OCI-LY7 (cell line): ENCODE measurements around the gene RETREG2. TPM values are rescaled to one million over a fixed set of nuclear protein-coding genes. Genes with fewer than 3 reads are reported as not detected.

Experiments
- BruUV-seq: library from RNA; stranded (reverse); fragments of 400-500 nt; replicated peaks from 2 replicates; lab custom pipeline; 2021; lab: Mats Ljungman, UMichigan
- CTCF ChIA-PET: fragments of 300-600 bp; sonication (Branson Sonifier 250); formaldehyde crosslinking; loops from one replicate; lab custom pipeline; 2022; ENCODE audit warnings: antibody characterized with exemption; ENCODE audit not compliant: unreplicated experiment; lab: Charles Lee
- POLR2A ChIA-PET: fragments of 300-600 bp; sonication (Branson Sonifier 250); formaldehyde crosslinking; loops from one replicate; lab custom pipeline; 2022; ENCODE audit warnings: antibody characterized with exemption; lab: Charles Lee
- DNase-seq: peaks from one replicate; pipeline ENCODE4 v3.0.0-alpha.2; 2015; ENCODE audit warnings: low spot score
- H2AFZ ChIP-seq: fragments of 200-600 bp; sonication (generic), shearing (Covaris generic); 2 replicates; pipeline ENCODE4 v1.6.1; 2014; ENCODE audit warnings: mild to moderate bottlenecking, antibody characterized with exemption, low read length, moderate library complexity
- H3K27ac ChIP-seq: fragments of 200-600 bp; sonication (generic); 2 replicates; pipeline ENCODE4 v1.5.1; 2014; ENCODE audit warnings: mixed run types, low read depth, mild to moderate bottlenecking, moderate library complexity, low read length, inconsistent platforms; ENCODE audit not compliant: poor library complexity, severe bottlenecking
- H3K36me3 ChIP-seq: fragments of 200-600 bp; sonication (generic); 2 replicates; pipeline ENCODE4 v1.6.1; 2014; ENCODE audit warnings: mild to moderate bottlenecking, antibody characterized with exemption, low read length, moderate library complexity, mixed read lengths; ENCODE audit not compliant: insufficient read depth
- H3K4me1 ChIP-seq: fragments of 200-600 bp; sonication (generic); 2 replicates; pipeline ENCODE4 v1.5.1; 2014; ENCODE audit warnings: mild to moderate bottlenecking, low read length; ENCODE audit not compliant: insufficient read depth, poor library complexity, severe bottlenecking
- H3K4me2 ChIP-seq: fragments of 200-600 bp; sonication (generic); 2 replicates; pipeline ENCODE4 v1.6.1; 2014; ENCODE audit warnings: mild to moderate bottlenecking, low read length
- H3K4me3 ChIP-seq: fragments of 200-600 bp; sonication (generic); 2 replicates; pipeline ENCODE4 v1.5.1; 2014; ENCODE audit warnings: mild to moderate bottlenecking, low read depth, low read length; ENCODE audit not compliant: poor library complexity, severe bottlenecking
- H3K79me2 ChIP-seq: fragments of 200-600 bp; sonication (generic); 2 replicates; pipeline ENCODE4 v1.6.1; 2016; ENCODE audit warnings: low read depth, mild to moderate bottlenecking, low read length, moderate library complexity, mixed read lengths; ENCODE audit not compliant: insufficient read depth
- H3K9me2 ChIP-seq: fragments of 200-600 bp; sonication (generic); 2 replicates; pipeline ENCODE4 v1.6.1; 2016; ENCODE audit warnings: mild to moderate bottlenecking, low read length, mixed read lengths; ENCODE audit not compliant: insufficient read depth
- H3K9me3 ChIP-seq: fragments of 200-600 bp; sonication (generic); 2 replicates; pipeline ENCODE4 v1.6.1; 2014; ENCODE audit warnings: mild to moderate bottlenecking, mixed run types, low read length, mixed read lengths
- H4K20me1 ChIP-seq: fragments of 200-600 bp; sonication (generic); 2 replicates; pipeline ENCODE4 v1.6.1; 2014; ENCODE audit warnings: mild to moderate bottlenecking, antibody characterized with exemption, low read length, moderate library complexity, mixed read lengths; ENCODE audit not compliant: insufficient read depth
- EZH2phosphoT487 ChIP-seq: fragments of 200-600 bp; sonication (generic); IDR thresholded peaks from 2 replicates; pipeline ENCODE4 v1.6.1; 2018; ENCODE audit warnings: low read depth, borderline replicate concordance, mild to moderate bottlenecking, mixed run types, antibody characterized with exemption, low read length, moderate library complexity, mixed read lengths
- intact Hi-C: fragments of 100-400 bp; cut with micrococcal nuclease; formaldehyde crosslinking; loops from one replicate; pipeline ENCODE4 v1.10.0; 2022; ENCODE audit not compliant: unreplicated experiment
- total RNA-seq, 2 experiments: library from RNA; depleted of rRNA in 1 of 2; stranded (reverse); fragments of >200 nt in 1 of 2; shearing (Covaris generic) in 1 of 2; gene quantifications; 2 replicates each; pipeline ENCODE4 v1.2.3, GENCODE V29; 2014 to 2022
- TF ChIP-seq, protein P1 (sequence below): fragments of 200-600 bp; sonication (generic); conservative IDR thresholded peaks from 2 replicates; pipeline ENCODE4 v1.5.1; 2014; ENCODE audit warnings: mild to moderate bottlenecking, antibody characterized with exemption, low read length, moderate library complexity, mixed read lengths

RETREG2 gene
- total RNA-seq, 2 experiments from 2014 or later, result 59.1 to 74.6 TPM

DNA sequence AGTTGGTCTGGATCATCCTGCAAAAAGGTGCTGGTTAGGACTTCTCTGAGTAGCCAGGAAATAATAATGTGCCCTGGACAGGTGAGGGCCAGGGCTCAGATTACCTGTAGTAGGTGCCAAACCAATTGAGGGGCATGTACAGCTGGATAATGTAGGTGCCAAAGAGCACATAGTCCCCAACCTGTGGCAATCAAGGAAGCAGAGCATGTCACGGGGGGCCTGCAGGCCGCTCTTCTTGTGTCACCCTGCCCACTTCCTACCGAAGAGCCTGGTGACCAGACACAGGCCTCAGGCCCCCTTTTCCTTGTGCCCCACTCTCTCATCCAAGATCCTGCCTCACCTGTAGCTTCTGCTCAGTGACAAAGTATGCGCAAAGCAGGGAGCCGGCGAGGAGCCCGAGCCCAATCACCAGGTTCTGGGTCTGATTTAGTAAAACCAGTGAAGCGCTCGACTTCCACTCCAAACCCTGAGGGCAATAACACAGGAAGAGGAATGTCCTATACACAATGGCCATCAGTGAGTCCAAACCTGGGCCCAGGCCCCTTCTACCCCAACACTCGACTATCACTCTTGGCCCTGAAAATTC, 35.5 kb downstream of the RETREG2 start:
- no peaks in the 10 kb centered on the region for H4K20me1 ChIP-seq
- H3K79me2 ChIP-seq, result no peaks in the 10 kb centered on the region
- H2AFZ ChIP-seq, result no peak overlapping the region
- CTCF ChIA-PET, result no interaction called here
- no peak overlapping the region for H3K4me3 ChIP-seq
- H3K9me3 ChIP-seq, result no peaks in the 10 kb centered on the region
- H3K4me2 ChIP-seq, result no peak overlapping the region
- no TSS peak for BruUV-seq
- H3K36me3 ChIP-seq, result peaks cover 39% of the 10 kb centered on the region
- DNase-seq, result no peak
- TF ChIP-seq, protein P1, sequence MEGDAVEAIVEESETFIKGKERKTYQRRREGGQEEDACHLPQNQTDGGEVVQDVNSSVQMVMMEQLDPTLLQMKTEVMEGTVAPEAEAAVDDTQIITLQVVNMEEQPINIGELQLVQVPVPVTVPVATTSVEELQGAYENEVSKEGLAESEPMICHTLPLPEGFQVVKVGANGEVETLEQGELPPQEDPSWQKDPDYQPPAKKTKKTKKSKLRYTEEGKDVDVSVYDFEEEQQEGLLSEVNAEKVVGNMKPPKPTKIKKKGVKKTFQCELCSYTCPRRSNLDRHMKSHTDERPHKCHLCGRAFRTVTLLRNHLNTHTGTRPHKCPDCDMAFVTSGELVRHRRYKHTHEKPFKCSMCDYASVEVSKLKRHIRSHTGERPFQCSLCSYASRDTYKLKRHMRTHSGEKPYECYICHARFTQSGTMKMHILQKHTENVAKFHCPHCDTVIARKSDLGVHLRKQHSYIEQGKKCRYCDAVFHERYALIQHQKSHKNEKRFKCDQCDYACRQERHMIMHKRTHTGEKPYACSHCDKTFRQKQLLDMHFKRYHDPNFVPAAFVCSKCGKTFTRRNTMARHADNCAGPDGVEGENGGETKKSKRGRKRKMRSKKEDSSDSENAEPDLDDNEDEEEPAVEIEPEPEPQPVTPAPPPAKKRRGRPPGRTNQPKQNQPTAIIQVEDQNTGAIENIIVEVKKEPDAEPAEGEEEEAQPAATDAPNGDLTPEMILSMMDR, result no peak
- TF ChIP-seq EZH2phosphoT487, result no peak
- no peak overlapping the region for H3K27ac ChIP-seq
- H3K4me1 ChIP-seq, result peaks cover 10% of the 10 kb centered on the region
- H3K9me2 ChIP-seq, result no peaks in the 10 kb centered on the region
- intact Hi-C loops, result no loop called here
- POLR2A ChIA-PET, result interaction anchor here (0.5 kb wide), 2 partner anchors 39 to 50 kb away, joined by 3 read pairs; partner anchors contain the start of gene TUBA4B

DNA sequence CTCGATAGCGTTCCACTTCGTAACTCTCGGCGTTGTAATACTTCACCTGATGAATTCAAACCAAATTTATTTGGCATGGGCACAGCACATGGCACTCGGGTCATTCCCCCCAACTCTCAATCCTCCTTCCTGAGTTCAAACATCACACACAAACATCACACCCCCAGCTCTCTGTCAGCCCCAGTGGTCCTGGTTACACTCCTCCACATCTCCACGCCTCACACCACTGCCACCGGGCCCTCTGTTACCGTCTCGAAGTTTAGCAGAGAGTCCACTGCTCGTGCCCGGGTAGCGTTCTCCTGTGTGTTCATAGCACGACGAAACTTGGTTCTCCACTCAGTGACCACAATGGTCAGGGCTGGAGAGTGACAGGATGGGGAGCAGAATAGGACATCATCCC, 36.1 kb downstream of the RETREG2 start:
- H3K4me3 ChIP-seq, result no peak overlapping the region
- CTCF ChIA-PET, result no interaction called here
- intact Hi-C loops, result no loop called here
- no peaks in the 10 kb centered on the region for H3K9me2 ChIP-seq
- H3K9me3 ChIP-seq, result no peaks in the 10 kb centered on the region
- peaks cover 10% of the 10 kb centered on the region for H3K4me1 ChIP-seq
- no peak for TF ChIP-seq EZH2phosphoT487
- TF ChIP-seq, protein P1, result no peak
- H2AFZ ChIP-seq, result no peak overlapping the region
- H4K20me1 ChIP-seq, result no peaks in the 10 kb centered on the region
- H3K36me3 ChIP-seq, result peaks cover 35% of the 10 kb centered on the region
- no peak overlapping the region for H3K27ac ChIP-seq
- no peak for DNase-seq
- BruUV-seq, result no TSS peak
- POLR2A ChIA-PET, result interaction anchor here (0.5 kb wide), 1 partner anchor 50 kb away, joined by 3 read pairs; no protein-coding TSS in a partner anchor
- H3K79me2 ChIP-seq, result no peaks in the 10 kb centered on the region
- no peak overlapping the region for H3K4me2 ChIP-seq

DNA sequence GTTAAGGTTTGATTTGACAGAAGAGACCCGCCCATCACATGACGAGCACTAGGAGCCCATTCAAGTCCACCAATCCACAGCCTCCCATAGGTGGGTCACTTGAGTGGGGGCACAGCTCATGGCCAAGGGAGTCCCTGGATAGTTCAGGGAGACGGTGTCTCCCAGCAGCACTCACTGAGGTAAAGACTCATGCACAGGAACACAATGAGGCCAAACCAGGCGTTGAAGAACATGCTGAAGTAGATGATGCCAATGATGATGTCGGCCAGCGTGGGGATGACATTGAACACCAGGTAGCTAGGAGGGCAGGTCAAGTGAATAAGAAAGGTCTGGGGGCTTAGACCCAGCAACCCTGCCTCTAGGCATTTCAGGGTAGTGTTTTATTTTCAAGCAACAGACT, 36.7 kb downstream of the RETREG2 start:
- H4K20me1 ChIP-seq, result no peaks in the 10 kb centered on the region
- no peak overlapping the region for H3K27ac ChIP-seq
- no peak for TF ChIP-seq EZH2phosphoT487
- TF ChIP-seq, protein P1, result no peak
- peaks cover 29% of the 10 kb centered on the region for H3K36me3 ChIP-seq
- no peak overlapping the region for H3K4me2 ChIP-seq
- ChIA-PET POLR2A (interaction anchor here (0.6 kb wide), 1 partner anchor 128 kb away, joined by 3 read pairs; no protein-coding TSS in a partner anchor), CTCF (no interaction called here)
- no peak overlapping the region for H2AFZ ChIP-seq
- H3K9me2 ChIP-seq, result no peaks in the 10 kb centered on the region
- no TSS peak for BruUV-seq
- H3K9me3 ChIP-seq, result no peaks in the 10 kb centered on the region
- H3K79me2 ChIP-seq, result no peaks in the 10 kb centered on the region
- H3K4me3 ChIP-seq, result no peak overlapping the region
- no peak for DNase-seq
- H3K4me1 ChIP-seq, result peaks cover 10% of the 10 kb centered on the region
- intact Hi-C loops, result no loop called here
